ENCODE data around the gene DDX59.

DNA sequence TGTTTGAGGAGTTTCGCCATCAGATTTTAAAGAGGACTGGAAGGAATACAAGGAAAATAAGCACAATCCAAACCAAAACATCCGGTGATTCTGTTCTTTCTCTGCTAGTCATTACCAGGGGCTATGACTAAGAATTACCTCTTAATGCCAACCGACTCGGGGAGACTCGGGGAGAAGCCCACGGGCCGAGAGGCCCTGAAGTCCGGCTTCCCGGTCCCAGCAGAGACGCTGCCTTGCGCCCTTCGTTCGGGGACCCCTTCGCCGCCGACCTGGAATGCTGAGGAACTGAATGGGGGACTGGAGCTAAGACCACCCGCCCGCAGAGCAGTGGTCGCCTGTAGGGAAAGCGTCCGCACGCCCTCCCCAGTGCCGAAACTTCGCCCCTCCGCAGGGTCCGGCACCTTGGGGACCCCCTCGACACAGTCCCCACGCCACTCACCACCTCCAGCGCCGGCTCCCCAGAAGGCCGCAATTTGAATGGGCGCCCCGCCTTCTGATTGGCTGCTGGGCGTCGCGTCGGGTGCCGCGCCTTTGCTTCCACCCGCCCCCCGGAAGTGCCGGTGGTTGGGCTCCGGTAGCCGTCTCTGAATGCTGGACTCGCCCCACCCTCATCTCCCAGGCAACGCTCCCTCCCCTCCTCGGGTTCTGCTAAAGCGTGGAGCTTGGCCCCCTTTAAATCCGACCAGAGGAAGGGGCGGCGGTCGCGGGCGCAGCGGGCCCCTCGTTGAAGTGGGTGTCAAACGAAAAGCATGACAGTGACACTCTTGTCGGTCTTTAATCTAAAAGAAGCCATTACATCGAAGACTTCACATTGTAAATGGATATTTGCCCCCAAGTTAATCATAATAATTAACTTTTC lies 49.2 kb downstream of the DDX59 start, which contains the start of gene KIF14:
- TF ChIP-seq, protein P1, sequence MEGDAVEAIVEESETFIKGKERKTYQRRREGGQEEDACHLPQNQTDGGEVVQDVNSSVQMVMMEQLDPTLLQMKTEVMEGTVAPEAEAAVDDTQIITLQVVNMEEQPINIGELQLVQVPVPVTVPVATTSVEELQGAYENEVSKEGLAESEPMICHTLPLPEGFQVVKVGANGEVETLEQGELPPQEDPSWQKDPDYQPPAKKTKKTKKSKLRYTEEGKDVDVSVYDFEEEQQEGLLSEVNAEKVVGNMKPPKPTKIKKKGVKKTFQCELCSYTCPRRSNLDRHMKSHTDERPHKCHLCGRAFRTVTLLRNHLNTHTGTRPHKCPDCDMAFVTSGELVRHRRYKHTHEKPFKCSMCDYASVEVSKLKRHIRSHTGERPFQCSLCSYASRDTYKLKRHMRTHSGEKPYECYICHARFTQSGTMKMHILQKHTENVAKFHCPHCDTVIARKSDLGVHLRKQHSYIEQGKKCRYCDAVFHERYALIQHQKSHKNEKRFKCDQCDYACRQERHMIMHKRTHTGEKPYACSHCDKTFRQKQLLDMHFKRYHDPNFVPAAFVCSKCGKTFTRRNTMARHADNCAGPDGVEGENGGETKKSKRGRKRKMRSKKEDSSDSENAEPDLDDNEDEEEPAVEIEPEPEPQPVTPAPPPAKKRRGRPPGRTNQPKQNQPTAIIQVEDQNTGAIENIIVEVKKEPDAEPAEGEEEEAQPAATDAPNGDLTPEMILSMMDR (optimal IDR thresholded peaks at IDR 0.05 in 1 of 3, IDR thresholded peaks at IDR 0.05 in 1 of 3, conservative IDR thresholded peaks at IDR 0.05 in 1 of 3; ENCODE audit: extremely low read depth in 1 of 3, insufficient read depth in 2 of 3, low read length in 3 of 3), result no peak
- no peak for TF ChIP-seq EZH2 (IDR thresholded peaks at IDR 0.05; ENCODE audit: low read length)

All from keratinocyte (primary cell).